ENCODE measurements around the gene CDC42SE2. TPM values are rescaled to one million over a fixed set of nuclear protein-coding genes. Genes with fewer than 3 reads are reported as not detected.

CDC42SE2 gene
- polyA plus RNA-seq, 1 experiment = 6.7 TPM

DNA sequence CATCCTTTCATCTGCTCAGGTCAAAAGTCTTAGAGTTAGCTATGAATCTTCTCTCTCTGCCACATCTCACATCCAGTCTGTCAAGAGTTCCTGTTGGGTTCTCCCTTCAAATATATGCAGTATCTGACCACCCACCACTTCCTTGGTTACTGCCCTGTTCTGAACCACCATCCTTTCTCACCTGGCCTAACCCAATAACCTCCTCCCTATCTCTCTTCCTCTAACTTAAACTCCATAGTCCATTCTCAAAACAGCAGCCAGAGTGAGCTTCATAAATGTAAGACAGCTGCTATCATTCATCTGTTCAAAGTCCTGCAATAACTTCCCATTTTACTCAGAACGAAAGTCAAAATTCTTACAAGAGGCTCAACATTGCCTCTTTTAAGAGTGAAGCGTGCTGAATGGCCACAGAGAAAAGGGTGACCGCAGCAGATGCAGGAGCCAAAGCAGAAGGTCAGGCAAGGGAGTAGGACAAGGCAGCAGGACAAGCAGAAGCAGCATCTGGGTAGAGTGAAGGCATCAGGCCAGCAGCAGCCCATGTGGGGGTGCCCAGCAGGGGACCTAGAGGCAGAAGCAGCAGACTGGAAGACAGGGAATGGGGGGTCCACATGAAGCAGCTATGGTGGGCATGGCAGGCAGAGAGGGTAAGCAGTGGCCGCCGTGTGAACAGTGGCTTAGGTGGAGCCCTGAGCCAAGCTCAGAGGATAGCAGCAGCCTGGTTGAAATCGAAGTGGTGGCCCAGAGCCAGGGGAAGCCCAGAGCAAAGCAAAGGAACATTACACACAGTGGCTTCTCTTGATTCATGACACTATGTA lies 39.3 kb upstream of the CDC42SE2 start:
- POLR2A ChIA-PET = no interaction called here
- CTCF ChIA-PET = interaction anchor here (1.4 kb wide), 1 partner anchor 14 kb away, joined by 3 read pairs; no protein-coding TSS in a partner anchor
- Histone ChIP-seq H3K36me3 (ENCODE audit: control insufficient read depth, insufficient read depth, low read length) (no peaks in the 10 kb centered on the region), H3K4me3 (ENCODE audit: low read depth, low read length) (no peak overlapping the region), H3K27me3 (ENCODE audit: control insufficient read depth, insufficient read depth, low read length) (no peaks in the 10 kb centered on the region)
- TF ChIP-seq, protein P1, sequence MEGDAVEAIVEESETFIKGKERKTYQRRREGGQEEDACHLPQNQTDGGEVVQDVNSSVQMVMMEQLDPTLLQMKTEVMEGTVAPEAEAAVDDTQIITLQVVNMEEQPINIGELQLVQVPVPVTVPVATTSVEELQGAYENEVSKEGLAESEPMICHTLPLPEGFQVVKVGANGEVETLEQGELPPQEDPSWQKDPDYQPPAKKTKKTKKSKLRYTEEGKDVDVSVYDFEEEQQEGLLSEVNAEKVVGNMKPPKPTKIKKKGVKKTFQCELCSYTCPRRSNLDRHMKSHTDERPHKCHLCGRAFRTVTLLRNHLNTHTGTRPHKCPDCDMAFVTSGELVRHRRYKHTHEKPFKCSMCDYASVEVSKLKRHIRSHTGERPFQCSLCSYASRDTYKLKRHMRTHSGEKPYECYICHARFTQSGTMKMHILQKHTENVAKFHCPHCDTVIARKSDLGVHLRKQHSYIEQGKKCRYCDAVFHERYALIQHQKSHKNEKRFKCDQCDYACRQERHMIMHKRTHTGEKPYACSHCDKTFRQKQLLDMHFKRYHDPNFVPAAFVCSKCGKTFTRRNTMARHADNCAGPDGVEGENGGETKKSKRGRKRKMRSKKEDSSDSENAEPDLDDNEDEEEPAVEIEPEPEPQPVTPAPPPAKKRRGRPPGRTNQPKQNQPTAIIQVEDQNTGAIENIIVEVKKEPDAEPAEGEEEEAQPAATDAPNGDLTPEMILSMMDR (IDR thresholded peaks at IDR 0.05; ENCODE audit: insufficient read depth, low read depth, low read length) = no peak
- DNase-seq (ENCODE audit: low read depth) = no peak

DNA sequence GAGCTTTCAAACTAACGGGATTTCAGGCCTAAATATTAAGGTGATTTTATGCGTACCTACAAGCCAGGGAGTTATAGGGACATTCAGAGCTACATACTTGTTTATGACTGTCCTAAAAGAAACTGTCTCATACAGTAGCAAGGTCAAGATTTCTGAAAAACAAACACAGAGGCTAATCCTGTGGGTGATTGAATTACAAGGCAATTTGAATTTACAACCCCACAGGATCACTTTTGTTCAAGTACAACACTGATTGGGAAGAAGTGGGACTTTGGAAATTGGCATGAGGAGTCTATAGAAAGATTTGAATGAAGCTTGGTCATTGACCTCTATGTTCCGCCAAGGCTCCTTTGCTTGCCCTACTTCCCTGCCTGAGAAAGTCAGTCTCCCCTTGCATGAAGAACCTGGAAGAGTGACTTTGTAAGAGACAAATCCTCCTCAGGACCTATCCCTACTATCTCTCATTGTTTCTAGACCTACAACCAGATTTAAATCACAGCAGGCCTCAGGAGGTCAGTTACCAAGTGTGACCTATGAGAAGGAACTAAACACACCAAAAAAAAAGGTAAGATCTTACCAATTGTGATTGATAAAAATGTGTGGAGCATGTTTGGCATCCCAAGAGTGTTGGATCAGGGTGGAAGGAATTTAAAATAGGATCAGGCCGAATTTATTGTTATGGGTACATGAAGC lies 38.4 kb upstream of the CDC42SE2 start:
- ChIA-PET CTCF (interaction anchor here (1.4 kb wide), 1 partner anchor 14 kb away, joined by 3 read pairs; no protein-coding TSS in a partner anchor), POLR2A (no interaction called here)
- Histone ChIP-seq H3K27me3 (ENCODE audit: control insufficient read depth, insufficient read depth, low read length) (no peaks in the 10 kb centered on the region), H3K4me3 (ENCODE audit: low read depth, low read length) (no peak overlapping the region), H3K36me3 (ENCODE audit: control insufficient read depth, insufficient read depth, low read length) (no peaks in the 10 kb centered on the region)
- TF ChIP-seq, protein P1 (IDR thresholded peaks at IDR 0.05; ENCODE audit: insufficient read depth, low read depth, low read length) = no peak
- no peak for DNase-seq (ENCODE audit: low read depth)

DNA sequence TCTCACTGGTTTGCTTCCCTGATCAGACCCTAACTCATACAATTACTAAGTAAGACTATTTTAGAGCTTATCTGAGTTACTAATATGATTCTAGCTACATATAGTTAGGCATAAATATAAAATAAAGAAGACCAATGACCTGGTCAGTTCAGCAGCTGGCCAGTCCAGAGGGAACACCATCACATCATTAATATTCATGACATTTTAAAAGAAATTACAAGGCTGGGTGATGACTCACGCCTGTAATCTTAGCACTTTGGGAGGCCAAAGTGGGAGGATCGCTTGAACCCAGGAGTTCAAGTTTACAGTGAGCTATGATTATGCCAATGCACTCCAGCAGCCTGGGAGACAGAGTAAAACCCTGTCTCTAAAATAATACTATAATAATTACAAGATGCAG lies 37.0 kb upstream of the CDC42SE2 start:
- TF ChIP-seq, protein P1 (IDR thresholded peaks at IDR 0.05; ENCODE audit: insufficient read depth, low read depth, low read length) = no peak
- CTCF ChIA-PET = no interaction called here
- no peak overlapping the region for H3K4me3 ChIP-seq (ENCODE audit: low read depth, low read length)
- no peak for DNase-seq (ENCODE audit: low read depth)
- POLR2A ChIA-PET = no interaction called here
- no peaks in the 10 kb centered on the region for H3K27me3 ChIP-seq (ENCODE audit: control insufficient read depth, insufficient read depth, low read length)
- H3K36me3 ChIP-seq (ENCODE audit: control insufficient read depth, insufficient read depth, low read length) = no peaks in the 10 kb centered on the region

DNA sequence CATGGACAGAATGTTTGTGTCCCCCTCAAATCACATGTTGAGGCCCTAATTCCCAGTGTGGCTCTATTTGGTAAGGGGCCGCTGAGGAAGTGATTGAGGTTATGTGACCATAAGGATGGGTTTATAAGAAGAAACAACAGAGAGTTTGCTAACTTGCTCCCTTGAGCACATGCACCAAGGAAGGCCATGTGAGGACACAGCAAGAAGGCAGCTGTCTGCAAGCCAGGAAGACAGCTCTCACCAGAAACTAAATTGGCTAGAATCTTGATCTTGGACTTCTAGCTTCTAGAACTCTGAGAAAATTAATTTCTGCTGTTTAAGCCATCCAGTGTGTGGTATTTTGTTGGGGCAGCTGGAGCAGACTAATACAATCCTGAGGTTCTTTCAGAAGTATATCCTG lies 35.2 kb upstream of the CDC42SE2 start:
- ChIA-PET CTCF (interaction anchor here (1.2 kb wide), 1 partner anchor 8 kb away, joined by 3 read pairs; no protein-coding TSS in a partner anchor), POLR2A (no interaction called here)
- no peak overlapping the region for H3K4me3 ChIP-seq (ENCODE audit: low read depth, low read length)
- TF ChIP-seq, protein P1 (IDR thresholded peaks at IDR 0.05; ENCODE audit: insufficient read depth, low read depth, low read length) = no peak
- DNase-seq (ENCODE audit: low read depth) = no peak
- no peaks in the 10 kb centered on the region for H3K36me3 ChIP-seq (ENCODE audit: control insufficient read depth, insufficient read depth, low read length)
- no peaks in the 10 kb centered on the region for H3K27me3 ChIP-seq (ENCODE audit: control insufficient read depth, insufficient read depth, low read length)

DNA sequence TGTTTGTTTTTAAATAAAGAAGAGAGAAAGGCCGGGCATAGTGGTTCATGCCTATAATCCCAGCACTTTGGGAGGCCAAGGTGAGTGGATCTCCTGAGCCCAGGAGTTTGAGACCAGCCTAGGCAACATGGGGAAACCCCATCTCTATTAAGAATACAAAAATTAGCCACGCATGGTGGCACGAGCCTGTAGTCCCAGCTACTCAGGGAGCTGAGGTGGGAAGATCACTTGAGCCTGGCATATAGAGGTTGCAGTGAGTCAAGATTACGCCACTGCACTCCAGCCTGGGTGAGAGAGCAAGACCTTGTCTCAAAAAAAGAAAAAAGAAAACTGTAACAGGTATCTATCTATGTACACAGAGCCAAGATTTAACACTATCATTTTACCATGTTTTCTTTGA lies 34.2 kb upstream of the CDC42SE2 start:
- POLR2A ChIA-PET = no interaction called here
- H3K4me3 ChIP-seq (ENCODE audit: low read depth, low read length) = no peak overlapping the region
- H3K27me3 ChIP-seq (ENCODE audit: control insufficient read depth, insufficient read depth, low read length) = no peaks in the 10 kb centered on the region
- H3K36me3 ChIP-seq (ENCODE audit: control insufficient read depth, insufficient read depth, low read length) = no peaks in the 10 kb centered on the region
- TF ChIP-seq, protein P1 (IDR thresholded peaks at IDR 0.05; ENCODE audit: insufficient read depth, low read depth, low read length) = no peak
- DNase-seq (ENCODE audit: low read depth) = no peak
- CTCF ChIA-PET = no interaction called here

Data from BJ (cell line).